Measurements from ENCODE around the gene CD52.

DNA sequence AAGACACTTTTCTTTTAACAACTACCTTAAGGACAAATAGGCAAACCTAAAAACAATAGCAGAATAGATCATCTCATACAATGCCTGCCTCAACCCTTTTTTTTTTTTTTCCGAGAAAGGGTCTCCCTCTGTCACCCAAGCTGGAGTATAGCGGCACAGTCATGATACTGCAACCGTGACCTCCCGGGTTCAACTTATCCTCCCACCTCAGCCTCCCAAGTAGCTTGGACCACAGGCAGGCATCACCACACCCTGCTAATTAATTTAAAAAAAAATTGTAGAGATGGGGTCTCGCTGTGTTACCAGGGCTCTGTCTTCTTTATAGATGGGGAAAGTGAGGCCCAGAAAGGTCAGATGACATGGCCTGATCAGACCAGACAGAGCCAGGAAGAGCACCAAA lies 29.9 kb upstream of the CD52 start:
- TF ChIP-seq CTCF (IDR thresholded peaks at IDR 0.05 in 8 of 11, conservative IDR thresholded peaks at IDR 0.05 in 3 of 11) = no peak
- TF ChIP-seq POLR2A (IDR thresholded peaks at IDR 0.05) = no peak
- no peak for TF ChIP-seq POLR2AphosphoS5 (IDR thresholded peaks at IDR 0.05)

Data from spleen (tissue), 7 donors.